WTC11 (cell line): ENCODE results near the gene RRP1B.

ENCODE experiments used
- CTCF ChIP-seq: fragments of 200-600 bp; IDR thresholded peaks from 2 replicates; pipeline ENCODE4 v1.8.0; 2022; ENCODE audit warnings: antibody characterized with exemption
- HMGA2 ChIP-seq: fragments of 250-450 bp; sonication (Bioruptor Pico); IDR thresholded peaks from 2 replicates; pipeline ENCODE4 v1.4.0; 2021; ENCODE audit warnings: mild to moderate bottlenecking, moderate library complexity
- TCF7 ChIP-seq: sonication (generic); formaldehyde crosslinking; IDR thresholded peaks from 2 replicates; pipeline ENCODE4 v1.8.0; 2022; ENCODE audit warnings: mild to moderate bottlenecking, low read depth, missing genetic modification reagents, moderate library complexity
- TP53 ChIP-seq: sonication (generic); formaldehyde crosslinking; IDR thresholded peaks from 2 replicates; pipeline ENCODE4 v1.8.1; 2023; ENCODE audit warnings: mild to moderate bottlenecking, missing genetic modification reagents
- ZBTB43 ChIP-seq: sonication (generic); formaldehyde crosslinking; IDR thresholded peaks from 2 replicates; pipeline ENCODE4 v1.8.1; 2023; ENCODE audit warnings: mild to moderate bottlenecking, missing genetic modification reagents

GRCh38 chr21:43717967-43718871 is 58.9 kb downstream of the RRP1B start:
- TF ChIP-seq CTCF (no peak), TP53 (no peak; the same call in 1 of the 2 replicates), TCF7 (CRISPR knock-in tag) (no peak), HMGA2 (CRISPR knock-in tag) (no peak), ZBTB43 (CRISPR knock-in tag) (no peak)
